NOMO-1 treated with DMSO at 0.1 percent for 48 hours (cell line): Measurements from ENCODE around the gene PKLR.
A peak's percentile ranks its signal among the peaks of the same experiment; 100 is the strongest.
"Not testable (repeated sequence)": the region's sequence is repeated elsewhere in the genome, so short reads cannot be mapped to it uniquely, and the experiment has no call there.

ENCODE experiments used
- DNase-seq: peaks from one replicate; lab custom pipeline; 2025; ENCODE audit not compliant: unreplicated experiment; lab: John Stamatoyannopoulos, UW

The PKLR gene

DNA sequence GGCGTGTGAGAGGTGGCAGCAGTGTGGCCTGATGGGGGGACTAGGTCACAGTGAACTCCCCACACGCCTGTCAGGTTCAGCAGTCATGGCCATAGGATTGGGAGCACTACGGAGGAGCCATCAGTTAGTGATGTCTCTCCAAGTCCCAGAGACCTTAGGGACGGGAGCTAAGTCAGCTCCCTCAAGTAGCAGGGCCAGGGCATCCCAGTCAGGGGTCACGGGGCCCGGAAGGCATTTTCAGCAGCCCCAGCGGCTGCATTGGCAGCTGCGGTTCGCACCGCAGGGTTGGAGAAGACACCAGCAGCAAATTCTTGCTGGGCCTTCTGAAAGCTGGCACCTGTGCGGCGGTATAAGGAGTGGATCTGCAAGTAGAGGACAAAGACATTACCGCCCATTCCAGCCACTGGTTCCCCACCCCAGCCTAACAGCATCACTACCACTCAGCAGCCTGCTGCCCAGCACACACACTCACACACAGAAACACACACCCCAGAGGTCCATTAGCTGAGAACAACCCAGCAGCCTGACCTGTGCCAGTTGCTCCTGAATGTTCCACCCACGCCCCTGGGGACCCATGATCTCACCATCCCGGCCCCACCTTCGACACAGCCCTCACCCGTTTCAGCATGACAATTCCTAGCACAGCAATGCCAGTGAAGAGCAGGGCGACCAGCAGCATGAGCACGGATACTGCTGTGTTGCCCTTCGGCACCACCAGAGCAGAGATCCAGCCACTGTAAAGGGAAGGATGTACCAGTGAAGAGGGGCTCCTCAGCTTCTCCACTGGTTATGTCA, 45.0 kb downstream of the PKLR start:
- no peak for DNase-seq

DNA sequence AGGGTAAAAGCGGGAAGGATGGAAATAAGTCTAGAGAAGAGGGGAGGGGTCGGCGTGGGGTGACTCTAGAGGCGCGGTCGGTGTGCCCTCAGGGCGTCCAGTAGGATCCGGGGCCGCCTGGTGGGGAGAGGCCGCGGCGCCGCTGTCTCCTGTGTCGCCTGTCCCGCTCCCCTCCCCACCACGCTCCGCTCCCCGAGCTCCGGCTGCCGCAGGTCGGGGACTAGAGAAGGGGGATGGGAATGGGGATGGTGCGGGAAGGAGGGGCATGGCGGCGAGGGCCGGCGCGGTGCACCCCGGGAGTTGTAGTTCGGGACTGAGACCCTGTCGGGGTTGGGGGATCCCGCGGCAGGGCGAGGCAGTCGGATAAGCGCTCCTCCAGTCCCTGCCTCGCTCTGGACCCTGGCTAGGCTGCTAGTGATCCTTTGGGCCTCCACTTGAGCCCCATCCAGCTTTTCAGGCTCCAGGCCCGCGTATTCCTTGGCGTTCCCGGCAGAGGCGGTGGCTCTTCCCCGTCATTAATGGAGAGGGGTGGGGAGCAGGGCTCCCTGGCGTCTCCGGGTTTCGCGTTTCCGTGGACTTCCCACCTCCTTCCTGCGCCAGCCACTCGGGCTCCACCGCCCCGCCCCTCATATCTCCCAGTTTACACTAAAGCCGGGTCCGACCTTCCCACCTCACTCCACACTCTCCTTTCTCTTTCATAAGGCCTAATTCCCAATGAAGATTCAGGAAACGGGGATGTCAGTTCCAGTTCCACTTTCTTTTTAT, 45.8 kb downstream of the PKLR start, which contains the start of gene ENTREP3:
Gene ENTREP3 (minus strand): TSS at position 241 of the 765 bp plus-strand sequence. CDS start 606 bp downstream, outside the sequence.
- DNase-seq, result peak; percentile 48

DNA sequence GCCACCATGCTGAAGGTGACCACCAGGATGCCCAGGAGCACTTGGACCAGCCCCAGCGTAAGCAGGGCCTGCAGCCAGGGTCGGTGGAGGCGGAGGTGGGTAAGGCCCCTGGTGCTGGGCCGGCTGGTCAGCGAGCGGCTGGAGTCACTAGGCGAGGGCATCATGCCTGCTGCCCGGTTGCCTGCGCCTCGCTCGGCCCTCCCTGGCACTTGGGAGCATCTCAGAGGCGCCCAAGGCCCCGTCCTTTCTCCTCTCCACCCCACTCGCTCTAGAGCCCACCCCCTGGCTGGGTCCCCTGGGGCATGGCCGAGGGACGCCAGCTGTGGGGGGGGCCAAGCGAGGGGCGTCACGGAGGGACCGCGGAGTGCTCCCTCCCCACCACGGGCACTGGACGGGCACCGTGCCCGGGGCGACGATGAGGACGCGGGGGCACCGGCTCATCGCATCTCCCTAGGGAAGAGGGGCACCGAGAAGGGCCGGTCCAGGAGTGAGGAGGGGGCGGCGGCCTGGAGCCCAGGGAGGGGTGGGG, 46.5 kb downstream of the PKLR start:
- DNase-seq, result no peak

DNA sequence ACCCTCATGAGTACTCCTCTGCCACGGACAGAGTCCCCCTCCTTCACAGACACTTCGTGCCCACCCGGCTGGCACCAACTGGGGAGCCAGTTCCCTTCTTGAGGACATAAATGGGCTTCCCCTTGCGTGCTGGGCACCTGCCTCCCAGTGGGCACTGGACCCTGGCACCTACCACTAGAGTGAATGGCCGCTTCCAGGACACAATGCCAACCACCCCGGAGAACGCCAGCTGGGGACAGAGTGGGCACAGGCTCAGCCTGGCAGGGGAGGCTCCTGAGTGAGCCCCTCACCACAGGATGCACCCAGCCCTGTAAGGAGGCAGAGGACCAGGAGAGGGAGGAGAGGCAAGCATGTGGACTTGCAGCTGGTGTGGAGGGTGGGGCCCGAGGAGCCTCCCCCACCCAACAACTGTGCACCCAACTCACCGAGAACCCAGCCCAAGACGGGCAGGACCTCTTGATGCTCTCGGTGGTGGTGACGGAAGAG, 47.0 kb downstream of the PKLR start:
- no peak for DNase-seq

DNA sequence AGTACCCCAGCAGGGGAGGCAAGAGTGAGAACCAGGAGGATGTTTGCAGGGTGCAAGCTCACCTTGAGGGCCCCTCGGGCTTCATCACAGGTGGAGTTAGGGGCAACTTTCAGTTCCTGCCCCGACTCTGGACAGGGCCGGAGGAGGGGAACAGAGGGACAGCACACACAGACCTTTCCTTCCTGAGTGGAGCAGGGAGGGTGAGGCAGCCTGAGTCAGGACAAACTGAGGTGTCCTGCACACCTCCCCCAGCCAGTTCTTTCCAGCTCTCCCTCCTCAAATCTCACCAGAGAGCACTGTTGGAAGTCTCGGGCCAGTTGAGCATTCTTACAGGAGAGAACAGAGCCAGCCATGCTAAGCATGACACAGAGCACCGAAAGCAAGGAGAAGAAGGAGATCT, 47.4 kb downstream of the PKLR start:
- DNase-seq, result no peak

DNA sequence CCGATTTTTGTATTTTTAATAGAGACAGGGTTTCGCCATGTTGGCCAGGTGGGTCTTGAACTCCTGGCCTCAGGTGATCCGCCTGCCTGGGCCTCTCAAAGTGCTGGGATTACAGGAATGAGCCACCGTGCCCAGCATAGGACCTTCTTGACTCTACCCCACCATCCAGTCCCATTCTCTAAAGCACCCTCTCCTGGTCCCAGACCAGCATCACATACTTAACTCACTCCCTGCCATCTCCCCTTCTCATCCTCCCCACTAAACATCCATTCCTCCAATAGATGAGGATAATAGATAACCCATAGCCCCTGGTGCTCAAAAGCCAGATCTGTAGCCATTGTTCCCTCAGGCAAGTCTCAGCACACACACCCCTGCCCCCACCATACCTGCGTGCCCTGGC, 48.0 kb downstream of the PKLR start:
- no peak for DNase-seq

DNA sequence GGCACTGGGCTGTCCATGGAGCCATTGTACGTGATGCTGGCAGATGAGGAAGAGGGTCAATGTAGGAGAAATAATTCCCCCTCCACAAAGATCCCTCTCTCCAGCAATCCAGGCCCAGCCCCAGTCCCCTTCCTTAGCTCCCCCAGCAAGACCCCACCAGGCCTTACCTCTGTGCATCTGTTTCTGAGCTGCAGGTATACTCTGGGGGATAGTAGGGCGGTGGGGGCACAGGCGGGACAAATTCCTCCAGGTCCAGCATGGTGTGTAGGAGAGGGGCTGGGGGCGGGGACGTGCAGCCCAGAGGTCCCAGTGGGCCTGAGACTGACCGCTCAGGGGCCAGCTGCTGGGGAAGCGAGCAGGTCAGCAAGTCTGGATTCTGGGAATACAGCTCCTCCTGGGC, 49.7 kb downstream of the PKLR start:
- no peak for DNase-seq

DNA sequence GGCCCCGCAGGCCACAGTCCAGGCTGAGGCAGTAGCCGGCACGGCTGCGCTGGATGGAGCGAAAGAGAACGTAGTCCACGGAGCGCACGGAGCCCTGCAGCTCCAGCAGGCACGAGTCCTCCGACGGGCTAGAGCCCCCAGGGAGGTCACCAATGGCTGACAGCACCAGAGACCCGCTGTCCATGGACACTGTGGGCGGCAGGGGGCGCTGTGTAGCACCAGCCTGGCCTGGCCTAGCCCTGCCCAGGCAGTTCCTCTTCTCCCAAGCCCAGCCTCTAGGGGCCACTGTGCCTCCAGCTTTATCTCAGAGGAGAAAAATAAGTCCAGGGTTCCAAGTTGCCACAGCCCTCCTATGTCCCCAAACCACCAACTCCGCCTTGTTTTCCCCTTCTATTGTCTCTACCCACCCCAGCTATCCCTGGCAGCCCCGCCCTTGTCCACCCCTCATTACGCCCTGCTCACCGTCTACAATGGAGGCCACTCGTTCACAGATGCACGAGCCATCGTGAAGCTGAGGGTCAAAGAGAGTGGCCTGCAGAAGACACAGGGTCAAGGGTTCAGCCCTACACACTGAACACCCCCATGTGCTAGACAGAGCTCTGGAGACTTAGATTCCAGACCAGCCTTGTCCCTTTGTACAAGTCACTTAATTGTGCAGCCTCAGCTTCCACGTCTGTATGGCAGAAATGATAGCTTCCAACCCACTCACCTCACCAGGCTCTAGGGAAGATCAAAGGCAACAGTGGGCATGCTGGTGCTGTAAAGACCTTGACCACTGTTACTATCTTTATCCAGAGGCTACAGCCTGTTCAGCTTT, 50.4 kb downstream of the PKLR start:
- DNase-seq, result peak; percentile 91

DNA sequence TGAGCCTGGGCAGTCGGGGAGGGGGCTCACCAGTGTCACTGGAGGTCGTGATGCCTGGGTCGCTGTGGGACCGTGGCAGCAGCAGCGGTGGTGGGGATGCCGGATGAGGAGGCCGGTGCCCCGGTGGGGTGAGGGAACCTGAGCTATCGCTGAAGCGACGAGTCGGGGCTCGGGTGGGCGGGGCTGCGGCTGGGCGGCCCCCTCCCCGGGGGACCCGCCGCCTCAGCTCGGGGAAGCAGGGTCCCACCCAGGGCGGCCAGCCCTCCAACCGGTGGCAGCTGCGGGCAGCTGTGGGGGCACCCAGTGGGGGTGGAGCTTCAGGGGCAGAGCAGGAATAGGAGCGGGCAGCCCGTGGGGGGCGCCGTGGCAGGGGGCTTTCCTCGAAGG, 51.0 kb downstream of the PKLR start:
- no peak for DNase-seq

DNA sequence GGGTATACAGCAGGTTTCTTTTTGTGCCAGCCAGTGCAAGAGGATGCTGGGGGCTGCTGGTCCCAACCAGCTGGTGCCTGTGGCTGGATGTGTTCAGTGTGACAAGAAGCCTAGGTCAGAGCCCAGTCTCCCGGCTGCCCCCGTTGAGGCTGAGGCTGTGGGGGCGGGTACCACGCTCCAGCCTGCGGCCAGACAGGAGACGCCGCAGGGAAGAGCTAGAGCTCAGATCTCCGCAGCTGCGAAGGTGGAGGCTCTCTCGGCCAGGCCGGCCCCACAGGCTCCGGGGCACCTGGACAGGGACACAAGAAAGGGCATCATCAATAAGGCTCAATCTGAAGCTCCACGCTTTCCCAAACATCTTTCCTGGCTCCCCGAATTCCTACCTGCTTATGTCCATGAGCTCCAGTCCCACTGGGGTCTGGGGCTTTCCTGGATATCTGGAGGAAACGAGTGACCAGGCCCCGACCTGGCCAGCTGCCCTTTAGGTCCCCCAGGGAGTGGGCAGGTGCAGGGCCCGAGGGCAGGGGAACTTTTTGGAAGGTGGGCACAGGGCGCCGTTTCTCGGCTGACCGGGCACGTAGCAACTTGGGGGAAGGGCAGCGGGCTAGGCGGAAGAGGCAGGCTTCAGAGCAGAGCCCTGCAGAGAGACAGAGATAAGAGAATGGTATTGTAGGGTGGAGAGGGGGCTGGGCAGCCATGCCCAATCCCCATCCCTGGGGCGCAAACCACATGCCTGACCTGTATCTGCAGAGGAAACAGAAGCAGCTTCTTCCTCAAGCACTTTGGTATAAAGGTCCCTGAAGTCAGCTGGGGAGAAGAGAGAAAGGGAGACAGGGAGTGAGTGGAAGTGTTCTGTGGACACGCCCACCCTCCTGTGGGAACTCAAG, 53.3 kb downstream of the PKLR start:
- DNase-seq, result no peak

DNA sequence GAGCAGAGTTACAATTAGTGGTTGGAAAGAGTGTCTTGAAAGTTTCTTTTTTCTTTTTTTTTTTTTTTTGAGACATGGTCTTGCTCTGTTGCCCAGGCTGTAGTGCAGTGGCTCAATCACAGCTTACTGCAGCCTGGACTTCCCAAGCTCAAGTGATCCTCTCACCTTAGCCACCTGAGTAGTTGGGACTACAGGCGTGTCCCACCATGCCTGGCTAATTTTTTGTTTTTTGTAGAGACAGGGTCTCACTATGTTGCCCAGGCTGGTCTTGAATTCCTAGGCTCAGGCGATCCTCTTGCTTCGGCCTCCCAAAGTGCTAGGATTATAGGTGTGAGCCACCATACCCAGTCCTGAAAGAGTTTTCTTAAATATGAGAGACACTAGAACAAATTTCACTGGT, 54.4 kb downstream of the PKLR start:
- not testable (repeated sequence) for DNase-seq

DNA sequence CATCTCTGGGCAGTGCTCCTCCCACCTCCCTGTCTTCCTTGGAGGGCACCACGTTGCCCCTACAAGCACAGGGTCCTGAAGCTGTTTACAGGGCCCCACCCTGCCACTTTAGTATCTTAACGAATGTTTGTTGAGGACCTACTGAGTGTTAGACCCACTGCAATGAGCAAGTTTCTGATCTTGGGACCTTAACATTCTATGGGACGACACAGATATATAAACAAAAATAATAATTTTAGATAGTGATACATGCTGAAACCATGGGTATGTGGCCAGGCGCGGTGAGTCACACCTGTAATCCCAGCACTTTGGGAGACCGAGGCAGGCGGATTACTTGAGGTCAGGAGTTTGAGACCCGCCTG, 56.1 kb downstream of the PKLR start:
- DNase-seq, result no peak

DNA sequence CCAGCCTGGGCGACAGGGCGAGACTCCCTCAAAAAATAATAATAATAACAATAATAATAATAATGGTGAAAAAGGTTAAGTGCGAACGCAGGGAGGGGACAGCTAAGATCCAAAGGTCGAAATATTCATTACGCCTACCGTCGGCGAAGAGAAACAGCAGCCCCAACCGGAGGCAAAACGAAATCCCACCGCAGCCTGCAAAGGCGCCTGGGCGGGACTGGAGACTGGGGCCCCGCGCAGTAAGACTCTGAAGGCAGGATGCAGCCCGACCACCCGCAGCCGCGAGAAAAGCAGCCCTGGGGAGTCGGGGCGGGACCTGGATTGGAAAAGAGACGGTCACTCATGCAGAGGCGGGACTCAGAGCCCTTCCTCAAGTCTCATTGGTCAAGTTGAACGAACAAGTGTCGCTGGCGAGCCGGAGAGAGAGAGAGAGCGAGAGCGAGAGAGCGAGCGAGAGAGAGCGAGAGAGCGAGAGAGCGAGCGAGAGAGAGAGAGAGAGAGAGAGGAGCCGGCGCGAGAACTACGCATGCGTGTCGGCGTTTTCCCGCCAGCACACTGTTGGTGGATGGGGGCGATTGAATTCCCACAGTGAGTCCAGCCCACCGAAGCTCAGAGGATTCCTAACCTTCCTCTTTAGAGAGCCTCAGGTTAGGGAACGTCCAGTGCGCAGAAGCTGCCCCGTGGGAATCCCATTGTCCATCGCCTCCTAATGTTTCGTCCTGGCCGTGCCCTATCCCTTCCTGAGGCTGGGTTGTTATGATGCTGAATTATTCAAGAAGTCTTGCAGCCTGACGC, 56.7 kb downstream of the PKLR start:
- DNase-seq, result peak; percentile 99

DNA sequence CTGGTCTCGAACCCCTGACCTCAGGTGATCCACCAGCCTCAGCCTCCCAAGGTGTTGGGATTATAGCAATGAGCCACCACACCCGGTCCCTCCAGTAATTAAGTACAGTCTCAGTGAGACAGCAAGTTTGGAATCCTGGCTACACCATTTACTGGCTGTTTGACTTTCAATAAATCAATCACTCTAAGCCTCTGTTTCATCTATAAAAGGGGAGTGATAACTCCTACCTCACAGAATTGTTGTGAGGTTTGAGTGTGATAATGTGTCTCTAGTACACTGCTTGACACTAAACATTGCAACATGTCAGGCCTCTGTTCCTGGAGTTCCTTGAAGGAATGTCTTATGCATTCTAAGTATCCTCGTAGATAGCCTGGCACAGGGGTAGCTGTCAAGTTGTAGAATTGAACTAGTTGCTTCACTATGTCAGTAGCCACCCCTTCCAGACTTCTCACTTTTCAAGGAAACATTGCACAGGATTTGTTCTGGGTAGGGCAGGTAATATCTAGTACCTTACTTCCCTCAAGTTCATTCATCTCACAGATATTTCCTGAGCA, 58.4 kb downstream of the PKLR start:
- DNase-seq, result no peak

DNA sequence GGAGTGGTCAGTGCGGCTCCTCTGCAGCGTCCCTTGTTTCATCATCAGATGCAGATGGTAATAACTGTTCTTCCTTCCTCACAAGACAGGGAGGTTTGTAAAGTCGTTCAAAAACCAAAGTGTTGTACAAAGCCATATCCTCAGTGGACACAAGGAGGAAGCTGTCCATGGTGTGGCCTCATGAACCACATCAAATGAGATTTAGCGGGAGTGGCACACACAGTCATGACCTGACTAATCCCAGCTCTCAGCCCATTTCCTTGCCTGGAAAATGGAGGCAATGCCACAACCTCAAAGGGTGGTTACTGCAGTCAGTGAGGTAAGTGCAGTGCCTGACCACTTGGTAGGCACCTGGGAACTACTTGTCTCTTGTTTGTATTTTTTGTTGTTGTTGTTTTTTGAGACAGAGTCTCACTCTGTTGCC, 59.4 kb downstream of the PKLR start:
- peak; percentile 77 for DNase-seq

DNA sequence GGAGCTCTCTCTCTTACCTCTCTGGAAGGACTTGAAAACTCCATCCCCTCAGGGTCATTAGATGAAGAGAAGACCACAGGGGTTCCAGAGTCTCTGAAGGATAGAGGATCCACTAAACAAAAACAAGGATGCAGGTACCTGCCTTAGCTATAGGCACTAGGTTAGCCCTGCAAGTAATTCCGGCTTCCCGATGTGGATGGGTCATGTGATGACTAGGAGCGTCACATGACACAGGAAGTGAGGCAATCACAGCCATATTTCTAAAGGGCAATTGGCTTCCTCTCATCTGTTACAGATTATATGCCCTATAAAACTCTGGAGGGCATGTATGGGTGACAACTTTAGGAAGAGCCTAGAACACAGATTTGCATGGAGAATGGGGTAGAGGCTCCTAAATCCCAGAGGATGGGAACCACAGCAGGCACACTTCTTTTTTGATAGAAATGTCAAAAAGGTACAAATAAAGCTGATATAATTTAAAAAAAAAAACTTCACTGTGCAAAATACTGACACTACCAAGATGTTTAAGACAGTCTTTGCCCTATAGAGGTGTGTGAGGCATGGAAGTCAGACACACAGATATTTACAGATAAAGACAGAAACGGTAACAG, 60.1 kb downstream of the PKLR start:
- DNase-seq, result peak; percentile 84
